ENCODE results near the gene SPON2.

The SPON2 gene

DNA sequence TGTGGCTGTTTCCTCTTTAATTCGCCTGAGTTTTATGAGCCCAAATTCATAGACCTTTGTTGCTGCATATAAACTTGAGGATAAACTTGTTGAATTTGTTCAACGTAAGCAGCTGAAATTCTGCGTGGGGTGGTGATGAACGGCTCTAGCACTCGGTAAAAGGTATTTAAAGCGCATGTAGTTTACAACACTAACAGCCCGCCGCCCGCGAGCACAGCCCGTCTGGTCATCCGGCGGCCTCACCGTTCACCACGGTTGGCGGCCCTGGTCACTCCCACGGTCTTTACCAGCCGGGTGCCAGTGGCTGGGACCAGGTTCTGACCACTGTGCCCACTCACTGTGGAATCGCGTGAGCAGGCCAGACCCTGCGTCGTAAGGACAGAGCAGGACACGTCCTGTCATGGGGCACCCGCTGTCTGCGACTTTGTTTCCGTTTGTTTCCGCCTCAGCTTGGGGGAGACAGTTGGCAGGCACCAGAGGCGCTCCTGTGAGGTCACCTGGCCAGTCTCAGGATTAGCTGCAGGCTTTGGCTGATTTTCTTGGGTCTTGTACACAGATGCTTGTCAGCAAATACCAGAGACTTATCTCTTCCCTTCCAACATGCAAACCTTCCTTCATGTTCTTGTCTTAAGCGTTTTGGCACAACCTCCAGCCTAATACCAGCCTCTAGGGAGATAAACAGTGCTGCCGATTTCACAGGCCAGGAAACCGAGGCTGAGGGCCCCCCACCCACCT is 36.8 kb upstream of the SPON2 start:
- no peak for DNase-seq (ENCODE audit: low read depth in 2 of 2)

DNA sequence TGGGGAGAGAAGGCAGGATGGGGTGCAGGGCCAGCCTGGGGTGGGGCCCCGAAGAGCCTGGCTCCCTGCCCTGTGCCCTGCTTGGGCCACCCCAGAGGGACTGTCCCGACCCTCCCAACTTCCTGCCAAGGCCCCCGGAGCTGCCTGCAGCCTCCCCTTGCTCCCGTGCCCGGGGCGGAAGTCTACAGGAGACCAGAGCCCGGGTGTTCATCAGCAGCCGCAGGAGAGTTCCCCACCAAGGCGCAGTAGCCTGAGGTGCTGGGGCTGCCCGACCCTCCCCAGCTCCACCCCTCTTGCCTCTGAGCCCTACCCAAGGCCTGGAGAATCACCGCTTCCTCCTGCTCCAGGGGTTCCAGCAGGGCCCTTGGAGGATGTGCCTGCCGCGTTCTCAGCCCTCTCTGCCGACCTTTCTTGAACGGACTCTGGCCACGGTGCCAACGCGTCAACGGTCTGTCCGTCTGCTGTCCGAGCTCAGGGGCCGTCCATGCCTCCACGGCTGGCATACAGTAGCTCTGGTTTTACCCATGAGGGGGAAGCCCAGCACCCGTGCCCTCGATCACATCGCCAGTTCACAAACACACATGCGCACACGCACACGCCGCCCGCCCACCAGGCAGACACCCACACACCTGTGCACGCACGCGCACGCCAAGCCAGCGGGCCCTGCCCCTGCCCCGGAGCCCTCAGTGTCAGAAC is 36.0 kb upstream of the SPON2 start:
- no peak for DNase-seq (ENCODE audit: low read depth in 2 of 2)

DNA sequence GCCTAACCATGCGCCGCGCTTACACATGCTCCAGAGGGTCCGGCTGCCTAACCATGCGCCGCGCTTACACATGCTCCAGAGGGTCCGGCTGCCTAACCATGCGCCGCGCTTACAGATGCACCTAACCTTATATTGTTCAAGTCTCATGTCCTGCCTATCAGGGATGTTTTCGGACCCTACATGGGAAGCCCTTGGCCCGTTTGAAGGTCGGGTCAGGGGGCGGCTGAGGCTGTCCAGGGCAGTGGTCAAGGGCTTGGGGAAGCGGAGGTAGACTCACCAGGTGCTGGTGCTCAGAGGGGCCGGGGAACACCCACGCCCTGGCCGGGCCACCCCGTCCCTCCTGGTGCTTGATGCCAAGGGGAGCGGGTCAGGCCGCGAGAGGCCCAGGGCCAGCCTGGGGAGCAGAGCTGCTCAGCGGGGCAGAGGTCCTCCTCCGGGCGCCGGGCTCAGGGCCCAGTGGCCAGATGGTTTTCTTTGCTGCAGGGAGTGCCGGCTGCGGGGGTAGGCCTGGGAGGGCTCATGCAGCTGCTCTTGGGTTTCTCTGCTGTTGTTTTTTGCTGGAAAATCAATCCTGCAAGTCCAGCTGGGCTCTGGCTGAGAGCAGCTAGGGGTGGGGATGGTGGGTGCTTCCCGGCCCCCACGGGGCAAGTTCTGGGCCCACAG is 35.4 kb upstream of the SPON2 start:
- DNase-seq (ENCODE audit: low read depth in 2 of 2), result no peak

DNA sequence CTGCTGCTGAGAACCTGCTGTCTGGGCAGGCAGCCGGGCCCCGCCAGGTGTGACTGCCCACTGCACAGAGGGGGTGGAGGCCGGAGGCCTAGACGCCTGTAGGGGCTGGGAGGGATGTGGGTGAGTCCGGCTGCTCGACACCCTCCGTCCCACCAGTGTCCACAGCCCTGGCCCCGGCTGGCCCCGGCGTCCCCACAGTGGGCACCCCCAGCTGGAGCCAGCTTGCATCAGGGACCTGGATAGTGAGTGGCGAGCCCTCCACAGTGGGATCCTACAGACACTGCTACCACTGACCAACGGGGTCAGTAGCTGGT is 34.7 kb upstream of the SPON2 start:
- DNase-seq (ENCODE audit: low read depth in 2 of 2), result no peak

DNA sequence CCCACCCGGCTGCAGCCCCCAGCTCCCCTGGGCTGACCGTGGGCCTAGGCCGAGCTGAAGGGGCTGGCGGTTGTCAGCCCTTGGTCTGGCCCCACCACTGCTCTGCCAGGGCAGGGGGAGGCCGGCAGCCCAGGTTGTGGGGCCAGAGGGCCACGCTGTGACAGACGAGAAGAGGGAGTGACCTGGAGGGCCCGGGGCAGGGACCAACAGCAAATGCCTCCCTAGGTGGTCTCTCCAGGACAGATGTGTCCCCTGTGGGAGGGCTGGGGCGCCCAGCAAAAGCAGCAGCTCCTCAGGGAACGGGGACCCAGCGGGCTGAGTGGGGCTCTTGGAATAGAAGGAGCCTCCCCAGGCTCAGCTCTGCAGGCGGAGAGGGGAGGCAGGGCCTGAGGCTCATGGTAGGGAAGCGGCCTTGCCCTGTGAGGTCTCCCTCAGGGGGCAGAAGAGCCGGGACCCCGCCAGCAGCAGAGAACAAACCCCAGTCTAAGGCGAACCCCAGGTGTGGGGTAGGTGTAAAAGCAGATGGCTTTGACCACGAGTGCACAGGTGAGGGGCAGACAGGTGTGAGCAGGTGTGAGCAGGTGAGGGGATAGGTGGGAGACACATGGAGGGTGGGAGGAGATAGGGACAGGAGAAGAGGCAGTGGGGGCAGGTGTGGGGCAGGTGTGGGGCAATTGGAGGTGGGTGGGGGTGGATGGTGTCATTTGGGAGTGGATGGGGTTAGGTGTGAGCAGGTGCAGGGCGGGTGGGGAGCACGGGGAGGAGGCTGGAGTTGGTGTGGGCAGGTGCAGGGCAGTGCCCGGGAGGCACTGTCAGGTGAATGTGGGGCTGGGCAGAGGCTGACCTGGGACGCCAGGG is 34.1 kb upstream of the SPON2 start:
- no peak for DNase-seq (ENCODE audit: low read depth in 2 of 2)

DNA sequence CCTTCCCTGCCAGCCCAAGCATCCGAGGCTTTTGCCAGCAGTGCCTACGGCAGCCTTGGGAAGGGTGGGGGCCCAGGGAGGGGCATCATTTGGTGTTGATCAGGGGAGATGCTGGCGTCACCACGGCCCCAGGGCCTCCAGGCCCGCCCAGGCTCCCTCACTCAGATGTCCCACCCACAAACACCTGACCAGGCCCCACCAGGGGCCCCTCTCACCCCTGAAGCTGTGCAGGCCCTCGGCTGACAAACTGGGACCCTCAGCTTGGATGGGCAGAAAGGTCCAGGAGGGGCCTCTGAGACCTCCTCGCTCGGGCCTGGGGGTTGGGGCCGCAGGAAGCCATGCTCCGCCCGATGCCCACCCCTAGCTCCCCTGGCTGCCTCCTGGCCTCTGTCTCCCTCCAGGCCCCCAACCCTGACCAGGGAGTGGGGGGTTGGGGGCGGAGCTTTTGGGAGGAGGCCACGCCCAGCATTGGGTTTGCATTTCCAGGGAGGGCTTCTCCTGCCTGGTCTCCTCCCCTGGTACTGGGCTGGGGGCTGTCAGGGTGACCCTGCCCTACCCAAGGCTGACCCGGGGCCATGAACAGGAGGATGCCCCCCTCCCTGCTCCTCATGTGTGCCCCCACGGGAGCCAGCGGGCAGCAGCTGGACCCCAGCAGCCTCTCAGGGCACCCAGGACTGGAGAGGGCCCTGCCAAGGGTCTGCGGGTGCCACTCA is 33.4 kb upstream of the SPON2 start:
- no peak for DNase-seq (ENCODE audit: low read depth in 2 of 2)

DNA sequence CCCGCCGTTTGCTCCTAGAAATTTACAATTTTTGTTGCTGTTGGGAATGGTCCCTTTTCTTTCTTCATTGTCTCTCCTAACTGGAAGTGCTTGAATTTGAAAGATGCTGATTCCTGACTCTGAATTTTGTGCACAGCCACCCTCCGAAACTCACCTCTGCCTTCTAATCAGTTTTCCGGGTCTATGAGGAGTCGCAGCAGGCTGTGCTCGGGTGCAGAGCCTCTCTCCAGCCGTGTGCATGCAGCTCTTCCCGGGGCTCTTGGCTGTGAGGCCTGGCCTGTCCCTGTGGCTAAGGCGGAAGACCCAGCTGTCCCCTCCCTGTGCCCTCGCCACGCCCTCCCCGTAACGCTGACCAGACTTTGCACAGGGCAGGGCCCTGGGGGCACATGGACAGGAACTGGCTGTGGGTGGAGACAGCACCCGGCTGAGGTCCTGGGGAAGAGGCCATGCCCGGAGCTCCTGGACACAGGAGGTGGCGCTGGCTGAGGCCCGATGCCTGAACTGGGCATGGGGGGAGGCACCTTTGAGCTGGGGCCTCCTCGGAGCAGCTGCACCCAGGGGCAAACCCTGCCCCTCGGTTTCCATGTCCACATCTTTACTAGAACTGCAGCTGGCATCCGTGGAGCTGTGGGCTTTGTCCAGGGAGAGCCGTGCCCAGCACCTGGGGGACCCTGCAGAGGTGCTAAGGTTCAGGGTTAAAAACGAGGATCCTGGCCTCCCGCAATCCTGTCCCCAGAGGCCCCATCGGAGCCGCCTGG is 32.6 kb upstream of the SPON2 start:
- no peak for DNase-seq (ENCODE audit: low read depth in 2 of 2)

DNA sequence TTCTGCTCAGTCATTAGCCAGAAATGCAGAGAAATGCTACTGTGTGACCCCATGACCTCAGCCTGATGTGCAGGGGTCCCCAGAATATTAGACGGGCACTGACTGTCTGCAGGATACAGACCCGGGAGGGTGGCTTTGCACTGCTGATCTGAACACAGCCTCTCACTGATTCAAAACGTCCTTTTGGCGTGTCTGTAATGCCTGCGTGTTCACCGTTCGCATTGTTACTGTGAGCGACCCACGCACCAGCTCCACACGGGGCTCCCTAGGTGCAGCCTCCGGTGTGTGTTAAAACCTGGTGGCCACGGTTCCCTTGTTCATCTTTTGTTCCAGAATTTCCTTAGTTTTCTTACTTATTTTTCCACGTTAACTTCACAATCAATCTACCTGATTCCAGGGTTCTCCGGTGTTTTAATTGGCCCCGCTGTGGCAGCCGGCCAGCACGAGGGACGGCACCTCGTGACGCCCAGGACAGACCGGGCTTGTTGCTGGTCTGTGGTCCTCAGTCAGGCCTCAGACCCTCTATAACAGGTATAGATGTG is 32.0 kb upstream of the SPON2 start:
- DNase-seq (ENCODE audit: low read depth in 2 of 2), result no peak

DNA sequence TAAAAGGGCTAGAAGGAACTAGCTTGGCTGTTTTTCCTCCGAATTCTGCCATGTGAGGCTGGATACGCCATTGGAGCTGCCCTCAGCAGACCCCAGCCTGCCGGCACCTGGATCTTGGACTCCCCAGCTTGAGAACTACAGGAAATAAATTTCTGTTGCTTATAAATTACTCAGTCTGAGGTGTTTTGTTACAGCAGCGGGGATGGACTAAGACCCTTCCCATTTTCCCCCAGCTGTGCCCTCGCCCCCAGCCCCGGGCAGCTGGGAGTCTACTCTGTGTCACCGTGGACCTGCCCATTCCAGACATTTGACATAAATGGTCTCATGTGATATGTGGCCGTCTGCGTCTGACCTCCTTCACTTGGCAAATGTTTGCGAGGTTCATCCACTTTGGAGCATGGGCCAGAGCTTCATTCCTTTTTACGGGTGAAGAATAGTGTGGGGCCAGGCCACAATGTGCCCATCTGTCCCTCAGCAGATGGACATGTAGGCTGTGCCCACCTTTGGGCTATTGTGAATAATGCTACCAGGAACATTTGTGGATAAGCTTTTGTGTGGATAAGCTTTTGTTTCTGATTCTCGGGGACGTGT is 30.7 kb upstream of the SPON2 start:
- DNase-seq (ENCODE audit: low read depth in 2 of 2), result no peak

DNA sequence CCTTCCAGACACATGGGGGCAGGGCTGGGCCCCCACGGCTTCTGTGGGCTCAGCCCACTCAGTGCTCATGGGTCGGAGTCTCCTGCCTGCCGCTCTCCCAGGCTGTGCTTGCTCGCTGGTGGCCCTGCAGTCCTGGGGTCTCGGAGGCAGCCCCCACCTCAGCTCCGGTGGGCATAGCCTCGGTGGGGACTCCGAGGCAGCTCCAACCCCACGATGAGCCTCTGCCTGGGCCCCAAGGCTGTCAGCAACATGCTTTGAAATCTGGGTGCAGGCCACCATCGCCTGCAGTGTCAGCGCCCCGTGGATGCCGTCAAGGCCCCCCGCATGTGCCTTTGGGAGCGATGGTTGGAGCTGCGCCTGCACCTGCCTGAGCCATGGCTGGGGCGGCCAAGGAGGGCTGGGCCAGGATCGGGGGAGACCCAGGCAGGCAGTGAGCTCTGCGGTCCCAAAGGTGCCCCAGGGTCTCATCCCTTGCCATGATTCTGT is 30.2 kb upstream of the SPON2 start:
- DNase-seq (ENCODE audit: low read depth in 2 of 2), result no peak

DNA sequence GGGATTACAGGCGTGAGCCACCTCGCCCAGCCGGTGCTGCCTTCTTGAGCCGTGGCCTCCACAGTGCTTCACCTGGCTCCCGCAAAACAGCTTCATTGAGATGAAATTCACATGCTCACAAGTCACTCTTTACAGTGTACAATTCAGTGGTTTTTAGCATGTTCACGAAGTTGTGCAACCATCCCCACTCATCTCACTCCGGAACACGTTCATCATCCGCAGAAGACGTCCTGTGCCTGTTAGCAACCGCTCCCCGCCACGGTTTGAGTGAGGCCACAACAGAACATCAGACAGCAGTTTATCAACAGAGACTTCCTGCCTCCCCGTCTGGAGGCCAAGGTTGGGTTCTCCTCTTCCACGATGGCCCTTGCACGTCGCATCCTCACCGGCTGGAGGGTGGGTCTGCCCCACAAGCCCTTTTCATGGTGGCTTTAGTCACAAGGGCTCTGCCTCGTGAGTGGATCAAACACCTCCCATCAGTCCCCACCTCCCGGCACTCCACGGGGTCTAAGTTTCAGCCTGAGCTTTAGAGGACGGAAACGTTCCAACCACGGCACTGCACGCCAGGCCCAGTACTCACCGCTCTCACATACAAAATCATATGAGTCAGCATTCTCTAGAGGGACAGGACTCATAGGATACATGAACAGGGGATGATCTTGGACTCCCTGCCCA is 29.6 kb upstream of the SPON2 start:
- peak; percentile 49 to 56 for DNase-seq (ENCODE audit: low read depth in 2 of 2)

DNA sequence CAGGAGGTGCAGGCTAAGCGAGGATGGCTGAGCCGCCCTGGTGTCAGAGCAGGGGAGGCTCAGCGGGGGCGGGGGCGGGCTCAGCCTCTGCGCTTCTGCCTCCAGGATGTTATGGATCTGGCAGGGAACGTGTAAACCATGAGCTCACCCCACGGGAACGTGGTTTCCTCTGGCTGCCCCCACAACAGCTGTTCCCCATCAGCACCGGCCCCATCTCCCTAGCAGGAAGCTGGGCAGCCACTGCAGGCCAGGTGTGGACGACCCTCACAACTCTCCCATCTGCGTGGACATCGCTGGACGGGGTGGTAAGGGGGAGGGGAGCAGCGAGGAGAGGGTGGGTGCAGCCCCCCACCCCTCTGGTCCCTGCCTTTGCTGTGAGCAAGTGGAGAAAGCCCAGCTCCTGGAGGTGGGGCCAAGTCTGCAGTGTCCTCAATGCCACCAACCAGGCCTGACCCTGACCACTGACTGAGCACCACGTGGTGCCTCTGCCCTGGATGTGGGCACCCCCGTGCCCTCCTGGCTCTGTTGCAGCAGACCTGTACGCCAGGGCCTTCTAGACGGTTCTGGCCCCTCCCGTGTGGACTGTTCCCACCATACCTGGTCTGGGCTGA is 28.1 kb upstream of the SPON2 start:
- peak; percentile 73 to 78 for DNase-seq (ENCODE audit: low read depth in 2 of 2)

DNA sequence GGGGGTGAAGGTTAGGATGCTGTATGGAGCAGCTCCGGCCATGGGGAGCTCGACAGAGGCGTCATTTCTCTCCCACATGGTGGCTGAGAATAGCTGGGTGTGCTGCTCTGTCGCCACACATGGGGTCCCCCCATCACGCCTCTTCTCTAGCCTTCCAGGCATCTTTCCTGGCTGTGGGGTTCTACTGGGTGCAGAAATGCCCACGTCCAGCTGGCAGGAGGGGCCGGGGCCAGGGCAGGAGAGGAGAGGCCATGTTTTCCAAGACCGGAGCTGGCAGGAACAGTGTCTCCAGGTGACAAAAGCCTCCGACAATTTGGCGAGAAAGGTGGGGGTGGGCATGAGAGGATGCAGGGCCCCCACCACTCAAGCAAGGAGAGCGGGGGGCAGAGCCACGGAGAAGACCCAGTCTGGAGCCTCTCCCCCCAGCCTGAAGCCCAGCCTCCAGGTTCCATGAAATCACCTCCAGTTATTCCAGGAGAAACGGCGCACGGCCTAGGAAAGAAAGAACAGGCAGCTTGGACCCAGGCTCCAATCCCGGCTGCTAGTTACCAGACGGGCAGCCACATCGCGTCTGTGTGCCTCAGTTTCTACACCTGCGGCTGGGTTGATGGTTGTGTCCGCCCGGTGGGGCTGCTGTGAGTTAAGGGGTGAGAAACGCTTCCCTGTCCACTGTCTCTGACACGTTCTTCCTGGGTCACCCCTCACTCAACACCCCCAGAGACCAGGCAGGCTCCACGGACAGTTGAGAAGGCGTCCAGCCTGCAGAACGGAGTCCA is 27.4 kb upstream of the SPON2 start:
- DNase-seq (ENCODE audit: low read depth in 2 of 2), result no peak

DNA sequence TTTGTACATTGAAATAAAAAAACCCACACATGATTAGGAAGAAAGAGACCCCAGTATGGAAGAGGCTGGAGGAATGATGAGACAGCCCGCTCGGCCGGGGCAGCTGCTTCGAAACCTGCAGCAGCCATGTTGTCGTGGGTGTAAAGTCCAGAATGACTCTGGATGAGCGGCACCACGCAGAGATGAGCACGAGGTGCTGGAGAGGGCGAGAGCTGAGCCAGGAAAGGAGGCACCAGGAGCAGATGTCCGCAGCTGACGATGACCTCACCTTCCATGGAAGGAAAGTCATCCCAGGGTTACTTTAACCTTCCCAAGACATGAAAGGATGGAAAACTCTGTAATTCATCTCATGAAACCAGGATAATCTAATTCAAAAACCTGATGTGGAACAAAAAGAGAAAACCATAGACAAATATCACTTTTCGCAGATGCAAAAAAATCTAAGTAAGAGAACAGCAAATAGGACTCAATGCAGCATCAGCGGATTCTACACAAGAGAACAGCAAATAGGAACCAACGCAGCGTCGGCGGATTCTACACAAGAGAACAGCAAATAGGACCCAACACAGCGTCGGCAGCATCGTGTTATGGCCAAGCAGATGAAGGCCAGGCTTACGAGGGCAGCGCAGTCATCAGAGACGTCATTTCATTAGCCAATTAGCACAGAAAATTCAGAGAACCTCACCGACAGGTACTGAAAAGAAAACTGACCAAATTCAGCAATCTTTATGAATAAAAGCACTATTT is 25.9 kb upstream of the SPON2 start:
- DNase-seq (ENCODE audit: low read depth in 2 of 2), result no peak

DNA sequence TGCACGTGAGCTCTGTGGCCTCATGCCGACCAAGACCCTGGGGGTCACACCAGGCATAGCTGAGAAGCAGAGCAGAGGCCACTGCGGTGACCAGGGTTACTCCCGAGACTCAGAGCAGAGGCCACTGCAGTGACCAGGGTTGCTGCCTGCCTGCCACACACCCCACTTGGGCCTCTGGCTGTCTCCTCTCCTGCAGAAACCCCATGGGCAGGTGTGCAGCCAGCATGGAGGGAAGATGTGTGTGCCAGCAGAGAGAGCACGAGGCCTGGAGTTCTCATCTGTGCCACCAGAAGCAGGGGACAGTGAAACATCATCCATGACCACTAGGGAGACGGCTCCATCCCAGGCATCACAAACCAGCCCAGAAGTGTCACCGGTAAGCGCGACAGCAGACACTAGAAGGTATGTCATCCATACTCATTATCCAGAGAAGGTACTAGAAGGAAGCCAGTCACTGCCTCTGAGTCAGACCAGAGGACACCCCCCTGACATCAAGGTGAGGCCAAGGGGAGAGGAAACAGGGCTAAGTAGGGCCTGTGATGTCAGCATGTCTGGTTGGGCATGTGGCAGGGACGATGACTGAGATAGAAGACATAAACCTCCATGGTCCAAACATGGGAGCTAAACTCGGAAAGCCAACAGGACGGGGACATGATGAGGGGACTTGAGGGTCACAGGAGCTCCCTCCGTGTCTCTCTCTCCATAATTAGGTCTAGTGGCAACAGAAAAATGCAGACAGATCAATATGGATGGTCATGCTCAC is 24.2 kb upstream of the SPON2 start:
- no peak for DNase-seq (ENCODE audit: low read depth in 2 of 2)

DNA sequence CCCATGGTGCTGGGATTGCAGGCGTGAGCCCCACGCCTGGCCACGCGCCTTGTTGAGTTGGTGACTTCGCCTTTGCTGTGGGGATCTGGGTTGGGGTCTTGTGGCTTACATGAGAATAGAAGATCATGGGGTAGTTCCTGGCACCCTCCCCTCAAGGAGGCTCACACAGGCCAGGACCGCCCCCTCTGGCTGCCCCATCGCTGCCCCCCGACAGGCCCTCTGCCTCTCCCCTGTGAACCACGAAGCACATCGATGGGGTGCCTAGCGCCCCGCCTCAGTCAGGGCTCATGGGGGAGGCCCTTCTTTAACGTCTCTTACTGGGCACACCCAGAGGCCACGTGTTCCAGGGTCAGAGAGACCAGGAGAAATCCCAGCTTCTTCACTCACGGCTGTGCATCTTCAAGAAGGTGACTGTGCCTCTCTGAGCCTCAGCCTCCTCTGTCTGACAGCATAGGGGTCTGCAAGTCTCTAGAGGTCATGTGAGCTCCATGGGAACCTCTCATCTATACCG is 23.6 kb upstream of the SPON2 start:
- no peak for DNase-seq (ENCODE audit: low read depth in 2 of 2)
